AG09319 (cell line): Measurements from ENCODE around the gene RAB40C.

ENCODE experiments used
- DNase-seq: peaks from one replicate; pipeline ENCODE4 v3.0.0-alpha.2; 2010; ENCODE audit warnings: low read depth; ENCODE audit errors: extremely low read depth
- CTCF ChIP-seq: IDR thresholded peaks from 2 replicates; pipeline ENCODE4 v1.5.1; 2011; ENCODE audit warnings: low read depth, mild to moderate bottlenecking, inconsistent platforms, low read length, moderate library complexity

The RAB40C gene

GRCh38 chr16:624526-625070, 34.7 kb downstream of the RAB40C start:
- TF ChIP-seq CTCF, result no peak

GRCh38 chr16:625117-625976, 35.5 kb downstream of the RAB40C start:
- DNase-seq, result no peak
- TF ChIP-seq CTCF, result no peak

More at GRCh38 chr16:624526-625070, 34.7 kb downstream of the RAB40C start:
- DNase-seq, result no peak

DNA sequence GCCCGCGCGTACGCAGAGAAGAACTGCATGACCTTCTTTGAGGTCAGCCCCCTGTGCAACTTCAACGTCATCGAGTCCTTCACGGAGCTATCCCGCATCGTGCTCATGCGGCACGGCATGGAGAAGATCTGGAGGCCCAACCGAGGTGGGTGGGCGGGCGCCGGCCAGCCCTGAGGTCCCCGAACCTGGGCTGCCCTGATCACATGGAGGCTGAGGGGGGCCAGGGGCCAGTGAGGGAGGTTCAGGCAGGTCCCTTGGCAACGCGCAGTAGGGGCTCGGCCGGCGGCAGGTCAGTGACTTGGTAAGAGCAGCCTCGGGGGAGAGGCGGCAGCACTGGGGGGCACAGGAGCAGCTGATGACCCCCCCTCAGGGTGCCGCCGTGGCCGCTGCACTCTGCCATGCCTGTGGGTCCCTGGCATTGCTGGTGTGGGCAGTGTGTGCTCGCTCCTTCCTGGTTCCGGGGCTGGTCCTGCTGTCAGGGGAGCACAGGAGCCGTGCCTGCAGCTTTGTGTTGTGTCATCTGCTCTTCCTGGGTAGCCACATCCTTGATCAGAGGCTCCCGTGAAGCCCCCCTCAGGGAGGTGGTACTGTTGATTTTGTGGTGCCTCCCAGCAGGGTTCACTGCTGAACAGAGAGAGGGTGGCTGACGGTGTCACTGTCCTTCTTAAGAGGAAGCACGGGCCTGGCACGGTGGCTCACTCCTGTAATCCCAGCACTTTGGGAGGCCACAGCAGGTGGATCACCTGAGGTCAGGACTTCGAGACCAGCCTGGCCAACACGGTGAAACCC, 36.3 kb downstream of the RAB40C start:
- TF ChIP-seq CTCF, result no peak
- DNase-seq, result no peak

- peak; percentile 89 for DNase-seq
- no peak for TF ChIP-seq CTCF
These were observed 37.1 kb downstream of the RAB40C start for GRCh38 chr16:626787-627453.

DNA sequence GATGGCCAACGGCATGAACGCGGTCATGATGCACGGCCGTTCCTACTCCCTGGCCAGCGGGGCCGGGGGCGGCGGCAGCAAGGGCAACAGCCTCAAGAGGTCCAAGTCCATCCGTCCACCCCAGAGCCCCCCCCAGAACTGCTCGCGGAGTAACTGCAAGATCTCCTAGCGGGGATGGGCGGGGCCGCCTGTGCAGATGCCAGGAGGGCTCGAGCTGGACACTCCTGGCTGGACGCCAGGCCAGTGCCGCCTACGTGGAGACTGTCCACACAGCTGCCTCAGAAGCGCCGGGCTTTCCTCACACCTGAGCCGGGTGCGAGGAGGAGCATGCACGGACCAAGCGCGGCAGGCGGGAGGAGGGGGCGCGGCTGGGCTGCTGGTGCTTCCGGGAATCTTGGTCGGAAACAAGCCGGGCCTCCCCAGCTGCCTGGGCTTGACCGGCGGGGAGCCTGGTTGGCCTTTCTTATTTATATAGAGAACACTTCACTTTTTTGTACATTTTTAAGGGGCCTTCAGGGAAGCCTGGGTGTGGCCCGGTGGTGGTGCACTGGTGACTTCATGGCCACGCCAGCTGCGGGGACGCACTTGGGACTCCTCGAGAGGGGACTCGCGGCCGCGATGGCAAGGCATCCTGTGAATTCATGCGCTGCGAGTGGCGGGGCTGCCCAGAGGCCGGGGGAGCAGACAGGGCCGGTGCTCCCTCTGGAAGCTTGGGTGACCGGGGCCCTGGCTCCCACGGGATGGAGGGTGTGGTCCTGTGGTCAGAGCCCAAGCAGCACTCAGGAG, 37.8 kb downstream of the RAB40C start:
- DNase-seq, result no peak
- TF ChIP-seq CTCF, result no peak

DNA sequence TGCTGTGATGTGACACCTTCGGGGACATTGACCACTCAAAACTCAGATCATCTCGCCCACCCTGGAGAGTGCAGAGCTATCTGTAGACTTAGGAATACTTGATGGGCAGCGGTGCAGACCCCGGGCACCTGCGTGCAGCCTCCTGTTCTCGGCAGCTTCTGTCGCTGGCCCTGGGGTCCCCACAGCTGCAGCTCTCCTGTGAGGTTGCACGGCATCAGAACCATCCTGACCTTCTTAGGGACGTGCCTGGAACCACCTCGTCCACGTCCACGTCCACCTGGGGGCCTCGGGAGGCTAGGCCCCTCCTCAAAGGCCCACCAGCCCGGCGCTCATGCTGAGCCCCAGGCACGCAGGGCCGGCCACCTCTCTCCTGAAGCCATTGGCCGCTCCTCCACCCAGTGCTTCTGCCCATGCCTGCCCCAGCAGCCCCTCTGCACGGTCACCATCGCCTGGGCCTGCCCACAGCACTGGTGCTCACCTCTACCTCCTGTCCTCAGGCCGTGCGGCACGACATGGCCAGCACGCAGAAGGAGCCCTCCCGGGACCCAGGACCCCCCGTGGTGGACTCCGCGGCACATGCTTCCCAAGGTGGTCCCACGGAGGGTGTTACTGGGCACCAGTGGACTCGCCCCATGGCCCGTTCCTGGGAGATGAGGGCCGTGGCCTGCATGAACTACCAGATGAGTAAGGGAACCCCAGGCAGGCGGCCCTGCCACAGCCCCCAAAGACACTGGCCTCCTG, 38.6 kb downstream of the RAB40C start:
- no peak for TF ChIP-seq CTCF
- no peak for DNase-seq
